WTC11 (cell line): ENCODE results near the gene MARK3. TPM values are rescaled to one million over a fixed set of nuclear protein-coding genes. Genes with fewer than 3 reads are reported as not detected.
A peak's percentile ranks its signal among the peaks of the same experiment; 100 is the strongest.

Experiments used
- ATAC-seq: fragments of 200-7000 bp; cut with Tn5 transposase; 2 replicates; pipeline ENCODE4 v1.10.0; 2021; ENCODE audit warnings: mild to moderate bottlenecking, moderate library complexity
- CTCF ChIA-PET: fragments of 300-600 bp; sonication (Branson Sonifier 250); formaldehyde crosslinking; loops from one replicate; lab custom pipeline; 2021; ENCODE audit warnings: antibody characterized with exemption; lab: Charles Lee
- POLR2A ChIA-PET: fragments of 350-600 bp; sonication (Branson Sonifier 250); formaldehyde crosslinking; loops from one replicate; lab custom pipeline; 2021; ENCODE audit warnings: antibody characterized with exemption; lab: Charles Lee
- DNase-seq: peaks from one replicate; pipeline ENCODE4 v3.0.0; 2021; ENCODE audit warnings: low spot score
- H3K27ac Mint-ChIP-seq: 2 replicates; pipeline ENCODE4 v1.8.0; 2021; ENCODE audit warnings: mixed read lengths
- H3K27me3 Mint-ChIP-seq: 2 replicates; pipeline ENCODE4 v1.8.0; 2021; ENCODE audit warnings: low read depth, mild to moderate bottlenecking, moderate library complexity, mixed read lengths
- H3K36me3 Mint-ChIP-seq: 2 replicates; pipeline ENCODE4 v1.8.0; 2021; ENCODE audit warnings: mixed read lengths
- H3K4me1 Mint-ChIP-seq: 2 replicates; pipeline ENCODE4 v1.8.0; 2022; ENCODE audit warnings: mixed read lengths
- H3K4me3 Mint-ChIP-seq: 2 replicates; pipeline ENCODE4 v1.8.0; 2021; ENCODE audit warnings: mild to moderate bottlenecking, moderate library complexity, mixed read lengths
- H3K9me3 Mint-ChIP-seq: 2 replicates; pipeline ENCODE4 v1.8.0; 2021; ENCODE audit warnings: mixed read lengths
- ATF1 ChIP-seq: sonication (generic); formaldehyde crosslinking; IDR thresholded peaks from 2 replicates; pipeline ENCODE4 v1.8.1; 2023; ENCODE audit warnings: mild to moderate bottlenecking, moderate library complexity, missing genetic modification reagents
- CBFB ChIP-seq: sonication (generic); formaldehyde crosslinking; IDR thresholded peaks from 2 replicates; pipeline ENCODE4 v1.8.1; 2022; ENCODE audit warnings: mild to moderate bottlenecking, low read depth, missing genetic modification reagents
- CTCF ChIP-seq: fragments of 200-600 bp; IDR thresholded peaks from 2 replicates; pipeline ENCODE4 v1.8.0; 2022; ENCODE audit warnings: antibody characterized with exemption
- E2F4 ChIP-seq: sonication (generic); formaldehyde crosslinking; IDR thresholded peaks from 2 replicates; pipeline ENCODE4 v1.8.1; 2022; ENCODE audit warnings: low read depth, mild to moderate bottlenecking, moderate library complexity, missing genetic modification reagents, borderline replicate concordance
- ESRRA ChIP-seq: sonication (generic); formaldehyde crosslinking; IDR thresholded peaks from 2 replicates; pipeline ENCODE4 v1.8.1; 2022; ENCODE audit warnings: mild to moderate bottlenecking, missing genetic modification reagents, borderline replicate concordance
- GABPB1 ChIP-seq: sonication (generic); formaldehyde crosslinking; IDR thresholded peaks from 2 replicates; pipeline ENCODE4 v1.8.1; 2023; ENCODE audit warnings: mild to moderate bottlenecking, missing genetic modification reagents
- GRHL2 ChIP-seq: fragments of 250-450 bp; sonication (Bioruptor Pico); IDR thresholded peaks from 2 replicates; pipeline ENCODE4 v1.8.0; 2022; ENCODE audit warnings: mild to moderate bottlenecking, moderate library complexity; ENCODE audit not compliant: insufficient replicate concordance, severe bottlenecking
- GTF2I ChIP-seq: fragments of 250-450 bp; sonication (Bioruptor Pico); conservative IDR thresholded peaks from 2 replicates; pipeline ENCODE4 v1.4.0; 2021; ENCODE audit warnings: mild to moderate bottlenecking
- JUN ChIP-seq: sonication (generic); formaldehyde crosslinking; IDR thresholded peaks from 2 replicates; pipeline ENCODE4 v1.8.0; 2023; ENCODE audit warnings: mild to moderate bottlenecking, missing genetic modification reagents
- MLX ChIP-seq: sonication (generic); formaldehyde crosslinking; IDR thresholded peaks from 2 replicates; pipeline ENCODE4 v1.8.1; 2023; ENCODE audit warnings: mild to moderate bottlenecking, missing genetic modification reagents, moderate library complexity
- NR2C2 ChIP-seq: sonication (generic); formaldehyde crosslinking; IDR thresholded peaks from 2 replicates; pipeline ENCODE4 v1.8.0; 2022; ENCODE audit warnings: mild to moderate bottlenecking, missing genetic modification reagents
- OVOL2 ChIP-seq: fragments of 250-450 bp; sonication (Bioruptor Pico); IDR thresholded peaks from 2 replicates; pipeline ENCODE4 v1.9.0; 2021; ENCODE audit warnings: mild to moderate bottlenecking, borderline replicate concordance
- PRRX2 ChIP-seq: fragments of 250-450 bp; sonication (Bioruptor Pico); IDR thresholded peaks from 2 replicates; pipeline ENCODE4 v1.8.0; 2021; ENCODE audit warnings: mild to moderate bottlenecking
- STAT6 ChIP-seq: sonication (generic); formaldehyde crosslinking; conservative IDR thresholded peaks from 2 replicates; pipeline ENCODE4 v1.8.1; 2023; ENCODE audit warnings: mild to moderate bottlenecking, low read depth, missing genetic modification reagents, moderate library complexity
- ZBTB21 ChIP-seq: sonication (generic); formaldehyde crosslinking; IDR thresholded peaks from 2 replicates; pipeline ENCODE4 v1.8.1; 2023; ENCODE audit warnings: mild to moderate bottlenecking, missing genetic modification reagents, borderline replicate concordance
- ZNF138 ChIP-seq: sonication (generic); formaldehyde crosslinking; conservative IDR thresholded peaks from 2 replicates; pipeline ENCODE4 v1.8.1; 2022; ENCODE audit warnings: mild to moderate bottlenecking, moderate library complexity, missing genetic modification reagents
- ZNF232 ChIP-seq: sonication (generic); formaldehyde crosslinking; IDR thresholded peaks from 2 replicates; pipeline ENCODE4 v1.8.0; 2022; ENCODE audit warnings: mild to moderate bottlenecking, missing genetic modification reagents
- ZNF396 ChIP-seq: fragments of 250-450 bp; sonication (Bioruptor Pico); IDR thresholded peaks from 2 replicates; pipeline ENCODE4 v1.8.0; 2021; ENCODE audit warnings: mild to moderate bottlenecking, moderate library complexity, borderline replicate concordance
- ZNF416 ChIP-seq: fragments of 250-450 bp; sonication (Bioruptor Pico); IDR thresholded peaks from 2 replicates; pipeline ENCODE4 v1.9.0; 2021; ENCODE audit warnings: mild to moderate bottlenecking, inconsistent platforms
- ZNF671 ChIP-seq: fragments of 250-450 bp; sonication (Bioruptor Pico); IDR thresholded peaks from 2 replicates; pipeline ENCODE4 v1.8.0; 2021; ENCODE audit warnings: mild to moderate bottlenecking
- total RNA-seq: library from RNA; stranded (reverse); gene quantifications from 3 replicates; pipeline ENCODE4 v1.2.3, GENCODE V29; 2021
- TF ChIP-seq, protein P1 (sequence below): fragments of 250-450 bp; sonication (Bioruptor Pico); IDR thresholded peaks from 2 replicates; pipeline ENCODE4 v1.9.0; 2021; ENCODE audit warnings: moderate library complexity, mild to moderate bottlenecking, inconsistent platforms, borderline replicate concordance
- TF ChIP-seq, protein P2 (sequence below): sonication (generic); formaldehyde crosslinking; conservative IDR thresholded peaks from 2 replicates; pipeline ENCODE4 v1.8.1; 2022; ENCODE audit warnings: mild to moderate bottlenecking, missing genetic modification reagents
- TF ChIP-seq, protein P3 (sequence below): sonication (generic); formaldehyde crosslinking; IDR thresholded peaks from 2 replicates; pipeline ENCODE4 v1.8.0; 2022; ENCODE audit warnings: mild to moderate bottlenecking, missing genetic modification reagents

MARK3 gene
- total RNA-seq, 1 experiment from 2014 or later = 93.7 TPM

- TF ChIP-seq E2F4 (CRISPR knock-in tag) (no peak), ZNF232 (CRISPR knock-in tag) (no peak), GTF2I (CRISPR knock-in tag) (no peak), PRRX2 (no peak)
- TF ChIP-seq, protein P1, sequence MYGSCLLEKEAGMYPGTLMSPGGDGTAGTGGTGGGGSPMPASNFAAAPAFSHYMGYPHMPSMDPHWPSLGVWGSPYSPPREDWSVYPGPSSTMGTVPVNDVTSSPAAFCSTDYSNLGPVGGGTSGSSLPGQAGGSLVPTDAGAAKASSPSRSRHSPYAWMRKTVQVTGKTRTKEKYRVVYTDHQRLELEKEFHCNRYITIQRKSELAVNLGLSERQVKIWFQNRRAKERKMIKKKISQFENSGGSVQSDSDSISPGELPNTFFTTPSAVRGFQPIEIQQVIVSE = no peak
Measured at GRCh38 chr14:103551338-103551762, 166.1 kb downstream of the MARK3 start (continued).

DNA sequence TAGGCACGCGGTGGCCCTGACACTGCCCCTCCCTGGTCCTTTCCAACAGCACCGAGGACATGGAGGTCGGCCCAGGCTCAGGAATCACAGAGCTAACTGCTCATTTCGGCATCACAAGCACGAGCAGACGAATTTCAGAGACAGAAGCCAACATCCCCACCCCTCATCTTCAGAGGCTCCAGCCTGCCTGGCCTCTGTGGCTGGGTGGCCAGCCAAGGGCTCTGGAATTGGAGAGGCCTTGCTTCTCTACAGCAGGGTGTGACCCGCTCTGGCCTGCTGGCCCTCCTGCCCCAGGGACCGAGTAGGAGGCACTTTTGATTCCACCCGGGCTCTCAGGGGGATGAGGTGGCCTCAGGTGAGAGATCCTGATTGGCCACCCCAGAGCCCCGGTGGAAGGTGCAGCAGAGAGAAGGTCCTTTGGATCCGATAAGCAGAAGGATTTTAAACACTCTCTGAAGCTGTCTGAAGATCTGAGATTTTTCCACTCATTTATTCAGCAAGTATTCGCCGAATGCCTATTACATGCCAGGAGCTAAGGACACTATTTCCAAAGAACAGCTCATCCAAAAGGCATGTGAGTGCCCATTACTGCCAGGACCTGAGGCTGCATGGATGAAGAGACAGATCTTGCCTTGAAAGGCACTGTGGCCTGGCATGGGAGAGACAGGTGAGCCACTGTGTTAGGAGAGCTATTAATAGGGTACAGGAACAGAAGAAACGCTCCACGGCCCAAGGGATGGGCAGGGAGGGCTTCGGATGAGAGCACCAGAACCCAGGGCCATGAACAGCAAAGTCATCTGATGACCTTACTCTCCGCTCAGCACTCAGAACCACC is 167.0 kb downstream of the MARK3 start:
- no peak for DNase-seq
- POLR2A ChIA-PET = interaction anchor here (2.3 kb wide), 1 partner anchor 10 kb away, joined by 6 read pairs; the partner anchor contains the start of gene BAG5
- no peaks in the 10 kb centered on the region for H3K27me3 Mint-ChIP-seq
- TF ChIP-seq, protein P2, sequence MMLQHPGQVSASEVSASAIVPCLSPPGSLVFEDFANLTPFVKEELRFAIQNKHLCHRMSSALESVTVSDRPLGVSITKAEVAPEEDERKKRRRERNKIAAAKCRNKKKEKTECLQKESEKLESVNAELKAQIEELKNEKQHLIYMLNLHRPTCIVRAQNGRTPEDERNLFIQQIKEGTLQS (CRISPR knock-in tag) = no peak
- no peak for TF ChIP-seq GABPB1 (CRISPR knock-in tag)
- no peak for TF ChIP-seq ESRRA (CRISPR knock-in tag)
- TF ChIP-seq CTCF = no peak
- TF ChIP-seq CBFB (CRISPR knock-in tag) = no peak
- no peak for TF ChIP-seq MLX (CRISPR knock-in tag)
- TF ChIP-seq GRHL2 (CRISPR knock-in tag) = no peak
- peak overlapping the region; percentile 70; the same call in 1 of the 2 replicates for H3K27ac Mint-ChIP-seq
- H3K4me1 Mint-ChIP-seq = peaks cover 5% of the 10 kb centered on the region; the same call in 1 of the 2 replicates
- no peaks in the 10 kb centered on the region for H3K36me3 Mint-ChIP-seq
- CTCF ChIA-PET = interaction anchor here (0.5 to 21.0 kb wide), 5 partner anchors 9 to 545 kb away, joined by 3 to 455 read pairs (median 4); partner anchors contain the start of gene CKB
- H3K9me3 Mint-ChIP-seq = no peaks in the 10 kb centered on the region
- no peak overlapping the region for H3K4me3 Mint-ChIP-seq
- ATAC-seq = no peak

DNA sequence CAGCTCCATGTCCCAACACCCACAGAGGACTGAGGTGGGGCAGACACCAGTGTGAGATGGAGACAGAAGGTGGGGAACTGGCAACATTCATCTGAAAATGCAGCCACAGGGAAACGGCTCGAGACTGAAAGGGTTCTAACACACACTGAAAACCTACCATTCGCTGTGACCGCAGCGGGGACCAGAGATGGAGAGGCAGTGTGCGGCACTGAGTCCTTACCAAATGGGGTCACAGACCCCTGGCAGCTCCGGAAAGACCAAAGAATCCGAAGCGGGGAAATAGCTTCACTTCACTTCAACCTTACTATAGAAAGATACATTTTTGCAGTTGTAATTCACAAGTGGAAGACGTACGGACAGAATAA is 167.6 kb downstream of the MARK3 start:
- no peak overlapping the region for H3K4me3 Mint-ChIP-seq
- ATAC-seq = no peak
- ChIA-PET CTCF (interaction anchor here (0.5 to 21.0 kb wide), 6 partner anchors 9 to 544 kb away, joined by 3 to 455 read pairs (median 4); partner anchors contain the start of gene CKB), POLR2A (interaction anchor here (2.3 kb wide), 1 partner anchor 9 kb away, joined by 6 read pairs; the partner anchor contains the start of gene BAG5)
- H3K27me3 Mint-ChIP-seq = no peaks in the 10 kb centered on the region
- H3K36me3 Mint-ChIP-seq = no peaks in the 10 kb centered on the region
- no peak for DNase-seq
- no peak overlapping the region for H3K27ac Mint-ChIP-seq
- H3K9me3 Mint-ChIP-seq = no peaks in the 10 kb centered on the region
- peaks cover 5% of the 10 kb centered on the region; the same call in 1 of the 2 replicates for H3K4me1 Mint-ChIP-seq
- TF ChIP-seq OVOL2 (CRISPR knock-in tag) (no peak), ZNF396 (CRISPR knock-in tag) (no peak), ZBTB21 (CRISPR knock-in tag) (no peak), NR2C2 (CRISPR knock-in tag) (no peak), JUN (CRISPR knock-in tag) (no peak), ATF1 (CRISPR knock-in tag) (no peak), STAT6 (CRISPR knock-in tag) (no peak), ZNF671 (CRISPR knock-in tag) (no peak), ZNF416 (no peak), ZNF138 (no peak), MLX (CRISPR knock-in tag) (no peak)
- TF ChIP-seq, protein P3, sequence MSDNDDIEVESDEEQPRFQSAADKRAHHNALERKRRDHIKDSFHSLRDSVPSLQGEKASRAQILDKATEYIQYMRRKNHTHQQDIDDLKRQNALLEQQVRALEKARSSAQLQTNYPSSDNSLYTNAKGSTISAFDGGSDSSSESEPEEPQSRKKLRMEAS (CRISPR knock-in tag) = no peak
